DND-41 (cell line): Measurements from ENCODE around the gene TMPRSS6.

Source experiments
- CTCF ChIP-seq: IDR thresholded peaks from 2 replicates; pipeline ENCODE4 v1.5.1; 2012; ENCODE audit warnings: borderline replicate concordance, low read length, moderate library complexity, mild to moderate bottlenecking; ENCODE audit not compliant: poor library complexity, severe bottlenecking; ENCODE audit errors: extremely low read depth
- EZH2 ChIP-seq: IDR thresholded peaks from 3 replicates; pipeline ENCODE4 v1.6.1; 2012; ENCODE audit warnings: borderline replicate concordance, low read depth, mild to moderate bottlenecking, moderate library complexity, low read length, inconsistent platforms; ENCODE audit not compliant: severe bottlenecking

GRCh38 chr22:37047006-37047405 lies 62.5 kb downstream of the TMPRSS6 start:
- TF ChIP-seq CTCF (no peak), EZH2 (no peak)
